ENCODE measurements around the gene PDCD1LG2. TPM values are rescaled to one million over a fixed set of nuclear protein-coding genes. Genes with fewer than 3 reads are reported as not detected.

PDCD1LG2 gene
- total RNA-seq, 1 experiment from 2014 or later: not detected

DNA sequence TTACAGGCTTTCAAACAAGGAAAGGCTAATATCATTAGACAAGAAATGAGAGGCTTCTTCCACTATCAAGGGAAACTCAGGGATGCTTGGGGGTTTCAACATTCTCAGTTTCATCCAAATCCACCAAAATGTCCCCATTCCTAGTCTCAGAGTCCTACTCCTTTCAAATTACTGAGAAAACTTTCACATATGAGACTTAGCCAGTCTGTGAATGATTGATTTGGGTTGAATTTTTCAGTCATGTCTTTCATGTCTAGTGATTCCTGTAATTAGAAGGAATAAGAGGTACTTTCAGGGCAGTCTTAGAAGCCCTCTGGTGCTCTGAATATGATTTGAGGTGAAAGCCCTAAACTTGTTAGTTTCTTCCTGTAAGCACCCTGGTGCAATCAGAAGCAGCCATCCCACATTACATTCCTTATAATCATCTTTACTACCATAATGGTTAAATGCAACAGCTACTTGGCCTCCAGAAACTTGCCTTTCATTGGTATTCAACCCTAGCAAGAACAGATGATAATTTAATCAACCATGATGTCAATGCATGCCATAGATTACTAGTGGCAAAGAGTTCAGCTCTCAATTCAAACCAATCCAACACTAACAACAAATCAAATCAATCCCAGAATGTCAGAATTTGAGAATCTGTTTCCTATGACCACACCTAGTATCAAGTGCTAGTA, 67.8 kb downstream of the PDCD1LG2 start:
- no peaks in the 10 kb centered on the region for H3K36me3 ChIP-seq (ENCODE audit: control insufficient read depth, insufficient read depth, low read length)
- no peaks in the 10 kb centered on the region for H3K4me1 ChIP-seq (ENCODE audit: control insufficient read depth, insufficient read depth, low read length)
- no peak for DNase-seq (ENCODE audit: low read depth, low spot score)
- no peak for ATAC-seq
- no TSS peak for BruUV-seq (replicated peaks)
- no peaks in the 10 kb centered on the region for H3K27me3 ChIP-seq (ENCODE audit: control insufficient read depth, insufficient read depth, low read length)
- H3K4me3 ChIP-seq (ENCODE audit: low read depth in 2 of 2, low read length in 2 of 2): no peak overlapping the region
- TF ChIP-seq POLR2AphosphoS5 (IDR thresholded peaks at IDR 0.05; ENCODE audit: low read depth, low read length) (no peak), SIN3A (IDR thresholded peaks at IDR 0.05; ENCODE audit: borderline replicate concordance, insufficient read depth, low read depth, low read length) (no peak)
- in situ Hi-C loops (cut with HindIII; ENCODE audit: low pct_unique_long_range_greater_than_20kb, low sequenced_read_pairs) (no loop called here), intact Hi-C loops (cut with micrococcal nuclease; ENCODE audit: unreplicated experiment) (no loop called here)
- POLR2A ChIA-PET: no interaction called here
- H3K27ac ChIP-seq (ENCODE audit: low read length): no peak overlapping the region
- no peaks in the 10 kb centered on the region for H3K9me3 ChIP-seq (ENCODE audit: control insufficient read depth, insufficient read depth, low read depth, low read length)
- CTCF ChIA-PET: no interaction called here

DNA sequence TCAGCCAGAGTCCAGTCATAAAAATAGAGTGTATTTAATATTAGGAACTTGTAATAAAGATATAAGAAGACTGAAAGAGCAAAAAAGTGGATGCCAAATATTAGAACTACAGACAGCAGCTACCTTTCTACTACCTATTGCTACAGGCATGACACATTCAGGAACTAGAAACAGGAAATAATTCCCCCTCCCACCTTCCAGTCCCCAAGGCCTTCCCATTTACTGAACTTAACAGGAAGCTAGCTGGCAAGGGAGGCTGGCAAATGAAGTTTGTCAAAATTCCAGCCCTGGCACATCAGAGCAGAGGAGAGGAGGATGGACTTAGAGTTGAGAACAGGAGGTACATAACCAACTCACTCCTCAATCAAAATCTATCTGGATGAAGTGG, 68.4 kb downstream of the PDCD1LG2 start:
- no peaks in the 10 kb centered on the region for H3K27me3 ChIP-seq (ENCODE audit: control insufficient read depth, insufficient read depth, low read length)
- in situ Hi-C loops (cut with HindIII; ENCODE audit: low pct_unique_long_range_greater_than_20kb, low sequenced_read_pairs) (no loop called here), intact Hi-C loops (cut with micrococcal nuclease; ENCODE audit: unreplicated experiment) (no loop called here)
- ChIA-PET POLR2A (no interaction called here), CTCF (no interaction called here)
- H3K27ac ChIP-seq (ENCODE audit: low read length): no peak overlapping the region
- no peaks in the 10 kb centered on the region for H3K4me1 ChIP-seq (ENCODE audit: control insufficient read depth, insufficient read depth, low read length)
- no peak for ATAC-seq
- no TSS peak for BruUV-seq (replicated peaks)
- H3K4me3 ChIP-seq (ENCODE audit: low read depth in 2 of 2, low read length in 2 of 2): no peak overlapping the region
- no peaks in the 10 kb centered on the region for H3K36me3 ChIP-seq (ENCODE audit: control insufficient read depth, insufficient read depth, low read length)
- no peaks in the 10 kb centered on the region for H3K9me3 ChIP-seq (ENCODE audit: control insufficient read depth, insufficient read depth, low read depth, low read length)
- TF ChIP-seq, protein P1, sequence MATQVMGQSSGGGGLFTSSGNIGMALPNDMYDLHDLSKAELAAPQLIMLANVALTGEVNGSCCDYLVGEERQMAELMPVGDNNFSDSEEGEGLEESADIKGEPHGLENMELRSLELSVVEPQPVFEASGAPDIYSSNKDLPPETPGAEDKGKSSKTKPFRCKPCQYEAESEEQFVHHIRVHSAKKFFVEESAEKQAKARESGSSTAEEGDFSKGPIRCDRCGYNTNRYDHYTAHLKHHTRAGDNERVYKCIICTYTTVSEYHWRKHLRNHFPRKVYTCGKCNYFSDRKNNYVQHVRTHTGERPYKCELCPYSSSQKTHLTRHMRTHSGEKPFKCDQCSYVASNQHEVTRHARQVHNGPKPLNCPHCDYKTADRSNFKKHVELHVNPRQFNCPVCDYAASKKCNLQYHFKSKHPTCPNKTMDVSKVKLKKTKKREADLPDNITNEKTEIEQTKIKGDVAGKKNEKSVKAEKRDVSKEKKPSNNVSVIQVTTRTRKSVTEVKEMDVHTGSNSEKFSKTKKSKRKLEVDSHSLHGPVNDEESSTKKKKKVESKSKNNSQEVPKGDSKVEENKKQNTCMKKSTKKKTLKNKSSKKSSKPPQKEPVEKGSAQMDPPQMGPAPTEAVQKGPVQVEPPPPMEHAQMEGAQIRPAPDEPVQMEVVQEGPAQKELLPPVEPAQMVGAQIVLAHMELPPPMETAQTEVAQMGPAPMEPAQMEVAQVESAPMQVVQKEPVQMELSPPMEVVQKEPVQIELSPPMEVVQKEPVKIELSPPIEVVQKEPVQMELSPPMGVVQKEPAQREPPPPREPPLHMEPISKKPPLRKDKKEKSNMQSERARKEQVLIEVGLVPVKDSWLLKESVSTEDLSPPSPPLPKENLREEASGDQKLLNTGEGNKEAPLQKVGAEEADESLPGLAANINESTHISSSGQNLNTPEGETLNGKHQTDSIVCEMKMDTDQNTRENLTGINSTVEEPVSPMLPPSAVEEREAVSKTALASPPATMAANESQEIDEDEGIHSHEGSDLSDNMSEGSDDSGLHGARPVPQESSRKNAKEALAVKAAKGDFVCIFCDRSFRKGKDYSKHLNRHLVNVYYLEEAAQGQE (IDR thresholded peaks at IDR 0.05; ENCODE audit: insufficient read depth in 1 of 2, low read depth in 2 of 2, low read length in 1 of 2): no peak
- TF ChIP-seq TCF7L2 (IDR thresholded peaks at IDR 0.05; ENCODE audit: low read depth, low read length) (no peak), POLR2AphosphoS5 (IDR thresholded peaks at IDR 0.05; ENCODE audit: low read depth, low read length) (no peak), SIN3A (IDR thresholded peaks at IDR 0.05; ENCODE audit: borderline replicate concordance, insufficient read depth, low read depth, low read length) (no peak)
- TF ChIP-seq, protein P2, sequence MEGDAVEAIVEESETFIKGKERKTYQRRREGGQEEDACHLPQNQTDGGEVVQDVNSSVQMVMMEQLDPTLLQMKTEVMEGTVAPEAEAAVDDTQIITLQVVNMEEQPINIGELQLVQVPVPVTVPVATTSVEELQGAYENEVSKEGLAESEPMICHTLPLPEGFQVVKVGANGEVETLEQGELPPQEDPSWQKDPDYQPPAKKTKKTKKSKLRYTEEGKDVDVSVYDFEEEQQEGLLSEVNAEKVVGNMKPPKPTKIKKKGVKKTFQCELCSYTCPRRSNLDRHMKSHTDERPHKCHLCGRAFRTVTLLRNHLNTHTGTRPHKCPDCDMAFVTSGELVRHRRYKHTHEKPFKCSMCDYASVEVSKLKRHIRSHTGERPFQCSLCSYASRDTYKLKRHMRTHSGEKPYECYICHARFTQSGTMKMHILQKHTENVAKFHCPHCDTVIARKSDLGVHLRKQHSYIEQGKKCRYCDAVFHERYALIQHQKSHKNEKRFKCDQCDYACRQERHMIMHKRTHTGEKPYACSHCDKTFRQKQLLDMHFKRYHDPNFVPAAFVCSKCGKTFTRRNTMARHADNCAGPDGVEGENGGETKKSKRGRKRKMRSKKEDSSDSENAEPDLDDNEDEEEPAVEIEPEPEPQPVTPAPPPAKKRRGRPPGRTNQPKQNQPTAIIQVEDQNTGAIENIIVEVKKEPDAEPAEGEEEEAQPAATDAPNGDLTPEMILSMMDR (IDR thresholded peaks at IDR 0.05): no peak
- DNase-seq (ENCODE audit: low read depth, low spot score): no peak

DNA sequence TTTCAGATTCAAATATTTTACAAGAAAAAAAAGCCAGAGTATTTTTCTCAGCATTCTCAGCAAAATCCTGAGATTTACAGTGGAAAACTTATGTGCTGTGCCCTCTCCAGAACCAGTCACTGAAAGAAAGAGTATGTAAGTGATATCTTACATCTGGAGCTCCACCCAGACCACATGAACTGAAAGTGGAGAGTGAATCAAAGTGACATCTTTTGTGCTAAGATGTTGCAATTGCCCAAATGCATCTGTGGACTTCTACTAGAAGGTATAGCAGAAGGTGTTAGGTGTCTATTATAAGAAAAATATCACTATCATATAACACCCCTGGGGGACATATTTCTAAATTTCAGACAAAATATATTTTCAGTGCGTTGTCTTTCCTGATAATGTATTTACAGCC, 69.5 kb downstream of the PDCD1LG2 start:
- H3K27me3 ChIP-seq (ENCODE audit: control insufficient read depth, insufficient read depth, low read length): no peaks in the 10 kb centered on the region
- BruUV-seq (replicated peaks): no TSS peak
- in situ Hi-C loops (cut with HindIII; ENCODE audit: low pct_unique_long_range_greater_than_20kb, low sequenced_read_pairs): no loop called here
- no peak overlapping the region for H3K4me3 ChIP-seq (ENCODE audit: low read depth in 2 of 2, low read length in 2 of 2)
- ChIA-PET POLR2A (no interaction called here), CTCF (no interaction called here)
- H3K36me3 ChIP-seq (ENCODE audit: control insufficient read depth, insufficient read depth, low read length): no peaks in the 10 kb centered on the region
- no peak overlapping the region for H3K27ac ChIP-seq (ENCODE audit: low read length)
- H3K4me1 ChIP-seq (ENCODE audit: control insufficient read depth, insufficient read depth, low read length): no peaks in the 10 kb centered on the region
- TF ChIP-seq TCF7L2 (IDR thresholded peaks at IDR 0.05; ENCODE audit: low read depth, low read length): no peak
- TF ChIP-seq, protein P2 (IDR thresholded peaks at IDR 0.05): no peak
- intact Hi-C loops (cut with micrococcal nuclease; ENCODE audit: unreplicated experiment): no loop called here
- DNase-seq (ENCODE audit: low read depth, low spot score): no peak
- no peaks in the 10 kb centered on the region for H3K9me3 ChIP-seq (ENCODE audit: control insufficient read depth, insufficient read depth, low read depth, low read length)
- ATAC-seq: no peak

Measured in Panc1 (cell line).